ENCODE results near the gene SLIT3.

SLIT3 gene

DNA sequence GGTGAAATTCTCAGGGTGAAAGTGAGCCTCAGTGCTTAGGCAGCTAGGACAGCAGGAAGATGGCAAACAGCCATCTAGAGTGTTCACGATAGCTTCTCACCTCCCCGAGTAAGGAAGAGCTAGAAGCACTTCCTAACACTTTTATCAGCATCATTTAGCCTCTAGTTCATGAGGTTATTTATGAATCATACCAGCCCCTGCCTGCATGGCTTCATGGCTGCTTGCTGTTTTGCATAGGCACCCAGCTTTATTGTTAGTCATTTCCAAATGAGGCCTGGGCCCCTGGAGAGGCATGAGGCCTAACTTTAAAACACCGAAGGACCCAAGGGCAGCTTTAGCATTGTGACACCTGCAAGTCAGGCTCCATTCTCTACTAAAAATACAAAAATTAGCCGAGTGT, 586.9 kb downstream of the SLIT3 start:
- FAIRE-seq, result no peak

- no peak for FAIRE-seq
These were observed 587.9 kb downstream of the SLIT3 start for GRCh38 chr5:168713051-168713450.

DNA sequence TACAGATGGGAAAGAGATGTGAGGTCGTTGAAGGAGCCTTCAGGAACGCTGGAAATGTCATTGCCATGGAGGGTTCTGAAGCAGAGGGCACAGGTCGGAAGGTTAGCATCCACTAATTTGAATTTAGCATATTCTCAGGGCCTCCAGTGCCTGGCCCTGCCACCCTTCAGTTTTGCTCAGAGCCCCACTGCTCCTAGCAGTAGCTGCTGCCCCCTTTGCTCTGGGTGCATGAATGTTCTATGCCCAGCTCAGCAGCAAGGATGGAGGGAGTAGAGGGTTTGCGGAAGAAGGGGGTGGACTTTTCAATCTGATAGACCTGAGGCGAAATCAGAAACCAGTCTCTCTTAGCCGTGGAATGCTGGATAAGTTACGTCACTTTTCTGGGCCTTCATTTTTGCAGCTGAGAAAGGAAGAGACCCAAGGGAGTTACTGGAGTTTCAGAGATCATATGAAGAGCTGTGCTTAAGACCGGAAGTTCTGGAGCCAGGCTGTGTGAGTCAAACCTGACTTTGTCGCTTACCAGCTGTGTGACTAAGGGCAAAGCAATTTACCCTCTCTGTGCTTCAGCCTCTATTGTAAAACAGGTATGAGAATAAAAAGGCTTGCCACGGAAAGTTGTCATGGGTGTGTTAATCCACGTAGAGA, 588.5 kb downstream of the SLIT3 start:
- no peak for FAIRE-seq

DNA sequence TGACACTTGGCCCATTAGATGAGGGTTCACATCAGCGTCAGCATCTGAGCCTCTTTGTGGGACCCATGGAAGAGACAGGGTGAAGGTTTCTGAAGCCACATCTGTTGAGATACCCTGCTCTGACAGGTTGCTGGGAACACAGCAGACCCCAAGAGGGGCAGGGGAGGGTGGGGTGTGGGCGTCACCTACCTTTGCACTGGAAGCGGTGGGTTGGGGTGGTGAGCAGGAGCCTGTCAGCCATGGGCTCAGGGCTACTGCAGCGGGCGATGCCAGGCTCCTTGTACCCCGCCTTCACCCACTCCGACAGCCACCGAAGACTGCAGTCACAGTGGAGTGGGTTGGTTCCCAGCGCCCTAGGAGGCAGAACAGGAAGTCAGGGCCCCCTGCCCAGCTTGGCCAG, 590.2 kb downstream of the SLIT3 start:
- no peak for FAIRE-seq

- no peak for FAIRE-seq
These were observed 592.9 kb downstream of the SLIT3 start for GRCh38 chr5:168707716-168708695.

DNA sequence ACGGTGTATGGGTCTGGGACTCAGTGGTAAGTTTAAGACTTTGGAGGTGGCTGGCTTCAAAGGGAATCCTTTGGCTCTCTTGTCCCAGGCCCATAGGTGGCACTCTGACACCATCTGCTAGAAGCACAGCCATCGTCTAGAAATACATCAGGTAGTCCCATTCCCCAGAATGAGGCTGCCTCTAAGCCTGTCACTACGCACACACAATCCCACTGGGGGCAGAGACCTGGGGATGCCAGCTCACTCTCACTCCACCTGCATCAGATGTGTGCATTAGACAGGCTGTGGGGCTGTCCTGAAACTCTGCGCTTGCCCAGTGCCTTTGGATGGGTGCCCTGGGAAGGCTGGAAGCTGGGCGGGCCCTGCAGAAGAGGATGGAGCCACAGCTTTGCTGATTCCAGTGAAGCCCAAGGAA, 594.3 kb downstream of the SLIT3 start:
- no peak for FAIRE-seq

GRCh38 chr5:168705321-168705720, 595.6 kb downstream of the SLIT3 start:
- no peak for FAIRE-seq

GRCh38 chr5:168702511-168702910, 598.4 kb downstream of the SLIT3 start:
- FAIRE-seq, result no peak

GRCh38 chr5:168701641-168702040, 599.3 kb downstream of the SLIT3 start:
- FAIRE-seq, result no peak

DNA sequence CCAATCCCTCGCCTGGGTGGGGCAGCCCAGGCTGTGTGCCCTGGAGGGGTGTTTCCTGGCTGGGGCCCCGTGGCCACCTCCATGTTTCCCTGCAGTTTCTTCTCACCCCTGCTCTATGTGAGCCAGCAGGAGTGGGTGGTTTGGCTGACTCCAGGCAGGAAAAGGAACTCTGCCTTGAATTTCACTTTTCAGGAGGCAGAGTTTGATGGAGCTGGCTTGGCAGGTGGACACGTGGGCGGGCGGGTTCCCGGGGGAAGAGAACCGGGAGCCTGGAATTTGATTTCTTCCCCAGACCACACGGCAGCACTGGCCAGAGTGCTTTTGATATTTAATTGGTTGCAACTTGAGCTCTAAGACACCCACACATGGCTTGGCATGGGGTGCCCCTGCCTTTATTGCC, 601.9 kb downstream of the SLIT3 start:
- FAIRE-seq, result no peak

- no peak for FAIRE-seq
These were observed 603.8 kb downstream of the SLIT3 start for GRCh38 chr5:168697034-168697720.

DNA sequence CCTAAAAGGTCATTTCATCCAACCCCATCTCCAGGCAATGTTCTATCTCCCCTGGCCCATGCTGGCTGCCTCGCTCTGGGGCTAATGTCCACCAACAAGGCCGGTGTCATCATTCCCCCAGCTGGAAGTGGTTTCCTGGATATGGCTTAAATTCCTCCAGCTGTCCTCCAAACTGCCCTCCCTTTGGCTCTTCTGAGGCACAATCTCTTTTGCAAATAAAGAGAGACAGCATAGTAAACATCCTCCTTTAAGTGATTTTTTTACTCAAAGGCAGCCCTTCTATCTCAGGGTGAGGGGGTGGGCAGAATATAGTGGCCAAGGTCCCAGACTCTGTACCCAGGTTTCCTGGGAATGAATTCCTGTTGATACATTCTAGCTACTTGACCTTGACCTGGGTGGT, 604.3 kb downstream of the SLIT3 start:
- no peak for FAIRE-seq

DNA sequence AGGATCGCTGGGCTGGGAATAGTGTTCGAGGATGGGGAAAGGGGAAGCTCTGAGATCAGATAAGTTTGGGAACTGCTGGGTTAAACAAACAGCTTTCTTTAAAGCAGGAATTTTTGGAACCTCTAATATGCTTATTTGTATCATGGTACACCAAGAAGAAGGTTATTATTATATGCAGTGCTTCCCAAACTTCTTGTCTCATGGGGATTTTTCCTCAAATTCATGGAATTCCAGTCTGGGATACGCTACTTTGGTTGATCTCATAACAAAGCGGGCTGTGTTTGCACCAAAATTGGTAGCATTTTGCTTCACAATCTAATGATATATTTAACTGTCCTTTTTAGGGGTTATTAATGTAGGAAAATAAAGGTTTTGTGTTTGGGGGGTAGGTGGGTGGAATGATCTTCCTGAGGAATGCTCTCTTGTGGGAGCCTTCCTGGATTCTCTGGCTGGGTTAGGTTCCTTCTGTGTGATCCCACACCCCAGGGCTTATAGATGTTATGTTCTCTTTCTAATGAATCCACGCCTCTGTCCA, 605.6 kb downstream of the SLIT3 start:
- FAIRE-seq, result no peak

GRCh38 chr5:168694289-168694688, 606.6 kb downstream of the SLIT3 start:
- no peak for FAIRE-seq

DNA sequence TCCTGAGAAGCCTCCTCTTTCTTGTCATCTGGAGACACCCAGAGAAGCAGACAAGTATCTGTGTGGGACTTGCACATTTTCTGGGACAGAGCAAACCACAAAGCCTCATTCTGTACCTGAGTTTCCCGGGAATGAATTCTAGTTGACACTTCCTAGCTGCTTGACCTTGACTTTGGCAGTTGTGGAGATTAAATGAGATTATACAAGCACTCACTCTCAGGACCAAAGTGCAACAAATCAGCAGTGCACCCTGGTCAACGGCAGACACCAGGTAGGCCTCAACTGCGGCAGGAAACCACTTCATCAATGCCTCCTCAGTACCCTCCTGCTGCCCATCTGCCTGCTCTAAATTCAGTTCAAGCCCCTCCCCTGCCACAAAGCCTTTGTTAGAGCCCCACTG, 607.1 kb downstream of the SLIT3 start:
- no peak for FAIRE-seq

GRCh38 chr5:168693297-168693696, 607.6 kb downstream of the SLIT3 start:
- FAIRE-seq, result no peak

DNA sequence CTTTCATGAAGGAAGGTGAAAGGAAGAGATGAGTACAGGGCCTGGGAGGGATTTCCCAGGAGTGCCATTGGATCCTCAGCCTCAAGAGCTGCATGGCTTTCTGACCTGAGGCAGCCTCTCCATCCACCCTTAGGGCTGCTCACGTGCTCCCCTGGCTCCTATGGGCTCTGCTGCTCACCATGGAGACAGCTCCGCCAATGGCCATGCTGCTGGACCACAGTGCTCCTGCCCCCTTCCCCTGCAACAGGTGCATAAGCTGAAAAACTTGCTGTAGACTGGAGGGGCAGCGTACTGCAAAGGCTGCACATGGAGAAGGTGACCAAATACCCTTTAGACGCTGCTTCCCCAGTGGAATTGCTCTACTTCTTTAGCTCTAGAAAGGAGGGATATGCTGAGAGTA, 609.0 kb downstream of the SLIT3 start:
- no peak for FAIRE-seq

- FAIRE-seq, result no peak
These were observed 611.7 kb downstream of the SLIT3 start for GRCh38 chr5:168689260-168689659.

DNA sequence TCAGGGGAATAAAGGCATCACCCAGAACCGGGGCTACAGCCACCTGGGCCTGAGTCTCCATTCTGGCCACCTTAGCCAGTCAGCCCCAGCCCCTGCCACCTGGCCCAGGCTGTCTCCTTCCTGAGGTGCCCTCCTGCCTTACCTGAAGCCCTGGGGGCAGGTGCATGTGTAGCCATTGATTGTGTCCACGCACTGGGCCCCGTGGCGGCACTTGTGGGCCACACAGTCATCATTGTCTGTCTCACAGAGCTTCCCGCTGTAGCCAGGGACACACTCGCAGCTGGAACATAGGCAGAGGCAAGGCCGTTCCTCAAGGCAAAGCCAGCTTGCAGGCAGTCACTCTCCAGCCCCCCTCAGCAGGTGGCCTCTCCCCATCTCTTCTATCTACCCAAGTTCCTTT, 614.1 kb downstream of the SLIT3 start:
- no peak for FAIRE-seq

DNA sequence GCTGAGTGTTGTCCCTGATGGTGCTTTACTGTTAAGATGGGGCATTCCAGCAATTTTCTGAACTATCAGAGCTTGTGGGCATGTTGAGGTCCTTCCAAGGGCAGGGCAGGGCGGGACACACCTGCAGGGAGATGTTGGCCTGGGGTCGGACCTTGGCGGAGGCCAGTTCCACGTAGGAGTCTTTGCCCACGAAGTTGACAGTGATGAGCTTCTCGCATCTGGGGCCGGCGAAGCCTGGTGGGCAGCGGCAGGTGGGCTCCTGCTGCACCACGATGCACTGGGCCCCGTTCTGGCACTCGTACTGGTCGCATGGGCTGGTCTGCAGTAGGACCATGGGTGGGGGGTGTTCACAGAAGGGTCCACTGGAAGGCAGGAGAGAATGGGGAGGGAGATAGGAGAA, 615.4 kb downstream of the SLIT3 start:
- FAIRE-seq, result no peak

DNA sequence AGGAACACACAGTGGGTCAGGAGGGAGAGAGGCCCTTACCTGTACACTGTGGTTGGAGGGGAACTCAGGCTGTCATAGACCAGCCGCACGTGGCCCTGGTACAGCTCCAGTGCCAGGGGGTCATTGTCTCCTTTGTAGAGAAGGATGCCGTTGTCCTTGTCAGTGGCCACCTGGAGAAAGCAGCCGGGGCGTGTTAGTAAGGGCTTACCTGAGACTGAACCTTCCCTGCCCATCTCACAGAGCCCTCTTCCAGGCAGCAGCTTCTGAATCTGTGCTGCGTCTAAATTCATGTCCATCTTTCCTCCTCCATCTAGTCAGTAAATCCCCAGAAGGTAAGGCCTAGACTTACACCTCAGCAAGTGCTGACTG, 617.0 kb downstream of the SLIT3 start:
- no peak for FAIRE-seq

- FAIRE-seq, result no peak
These were observed 617.6 kb downstream of the SLIT3 start for GRCh38 chr5:168683247-168683926.
